Prostate gland (tissue), 2 donors: ENCODE measurements around the gene AK3. TPM values are rescaled to one million over a fixed set of nuclear protein-coding genes. Genes with fewer than 3 reads are reported as not detected.

Source experiments
- DNase-seq: peaks from one replicate; pipeline ENCODE4 v3.0.0-alpha.2; 2019; ENCODE audit warnings: low spot score
- H3K27ac ChIP-seq, 2 donors: fragments of 200-600 bp; sonication (generic); 2 replicates each; pipeline ENCODE4 v1.5.1; 2017 to 2019
- H3K27me3 ChIP-seq: fragments of 200-600 bp; sonication (generic); replicated peaks from 2 replicates; pipeline ENCODE4 v1.5.1; 2019; ENCODE audit not compliant: insufficient read depth
- H3K36me3 ChIP-seq, 2 donors: fragments of 200-600 bp; sonication (generic); 1 replicate in 1 of 2; 2 replicates in 1 of 2; pipeline versions ENCODE4 v1.5.1 to v1.8.1; 2017 to 2019
- H3K4me1 ChIP-seq: fragments of 200-600 bp; sonication (generic); replicated peaks from 2 replicates; pipeline ENCODE4 v1.5.1; 2019
- H3K4me3 ChIP-seq, 2 donors: fragments of 200-600 bp; sonication (generic); 2 replicates each; pipeline ENCODE4 v1.5.1; 2017 to 2019
- H3K9me3 ChIP-seq: fragments of 200-600 bp; sonication (generic); 2 replicates; pipeline ENCODE4 v1.5.1; 2017
- POLR2A ChIP-seq: fragments of 450-650 bp; IDR thresholded peaks from one replicate; pipeline ENCODE4 v1.6.1; 2016; ENCODE audit warnings: antibody characterized with exemption, mild to moderate bottlenecking
- POLR2AphosphoS5 ChIP-seq: sonication (generic); formaldehyde crosslinking; IDR thresholded peaks from one replicate; pipeline ENCODE4 v1.6.1; 2017; ENCODE audit warnings: antibody characterized with exemption
- WGBS: methylation state at CpG from one replicate; pipeline ENCODE4 v1.1.5; 2018; 5-methylcytosine and 5-hydroxymethylcytosine counted together
- intact Hi-C: fragments of 100-400 bp; cut with DNase I; formaldehyde crosslinking; loops from one replicate; pipeline ENCODE4 v1.14.2; 2022
- total RNA-seq, 2 donors: library from RNA; depleted of rRNA; stranded (reverse); fragments of >200 nt; gene quantifications; one replicate each; pipeline ENCODE4 v1.1.0, GENCODE V29; 2016
- TF ChIP-seq, protein P1 (sequence below), 4 experiments: fragments of 200-600 bp in 2 of 4; fragments of 450-650 bp in 2 of 4; sonication (generic) in 2 of 4; IDR thresholded peaks; 1 replicate in 3 of 4; 2 replicates in 1 of 4; pipeline ENCODE4 v1.5.1; 2016 to 2019; ENCODE audit warnings: antibody characterized with exemption in 4 of 4, mild to moderate bottlenecking in 2 of 4, moderate library complexity in 2 of 4

The AK3 gene
- total RNA-seq, 2 donors from 2014 or later = 44.8 to 74.3 TPM

GRCh38 chr9:4680173-4680525 is 60.9 kb downstream of the AK3 start:
- intact Hi-C loops = no loop called here
- no peak for DNase-seq
- Histone ChIP-seq H3K4me3 (peak overlapping the region; percentile 54 to 92), H3K4me1 (no peaks in the 10 kb centered on the region), H3K27ac (peak overlapping the region; percentile 94 to 98), H3K9me3 (no peaks in the 10 kb centered on the region), H3K27me3 (no peaks in the 10 kb centered on the region), H3K36me3 (no peaks in the 10 kb centered on the region)
- 0% methylated on average over 10 of the region's 10 CpGs for WGBS
- TF ChIP-seq, protein P1, sequence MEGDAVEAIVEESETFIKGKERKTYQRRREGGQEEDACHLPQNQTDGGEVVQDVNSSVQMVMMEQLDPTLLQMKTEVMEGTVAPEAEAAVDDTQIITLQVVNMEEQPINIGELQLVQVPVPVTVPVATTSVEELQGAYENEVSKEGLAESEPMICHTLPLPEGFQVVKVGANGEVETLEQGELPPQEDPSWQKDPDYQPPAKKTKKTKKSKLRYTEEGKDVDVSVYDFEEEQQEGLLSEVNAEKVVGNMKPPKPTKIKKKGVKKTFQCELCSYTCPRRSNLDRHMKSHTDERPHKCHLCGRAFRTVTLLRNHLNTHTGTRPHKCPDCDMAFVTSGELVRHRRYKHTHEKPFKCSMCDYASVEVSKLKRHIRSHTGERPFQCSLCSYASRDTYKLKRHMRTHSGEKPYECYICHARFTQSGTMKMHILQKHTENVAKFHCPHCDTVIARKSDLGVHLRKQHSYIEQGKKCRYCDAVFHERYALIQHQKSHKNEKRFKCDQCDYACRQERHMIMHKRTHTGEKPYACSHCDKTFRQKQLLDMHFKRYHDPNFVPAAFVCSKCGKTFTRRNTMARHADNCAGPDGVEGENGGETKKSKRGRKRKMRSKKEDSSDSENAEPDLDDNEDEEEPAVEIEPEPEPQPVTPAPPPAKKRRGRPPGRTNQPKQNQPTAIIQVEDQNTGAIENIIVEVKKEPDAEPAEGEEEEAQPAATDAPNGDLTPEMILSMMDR (IDR thresholded peaks at IDR 0.05) = no peak
- TF ChIP-seq POLR2AphosphoS5 = no peak
- no peak for TF ChIP-seq POLR2A

- TF ChIP-seq, protein P1 (IDR thresholded peaks at IDR 0.05) = peak; percentile 27 to 88 (median 70)
- TF ChIP-seq POLR2AphosphoS5 (peak; percentile 98), POLR2A (peak; percentile 99)
- no peaks in the 10 kb centered on the region for H3K9me3 ChIP-seq
- intact Hi-C loops = loop anchor here (10.0 kb wide), 1 partner anchor 945 kb away; the partner anchor contains the start of gene RIC1
- no peaks in the 10 kb centered on the region for H3K4me1 ChIP-seq
- peak within 1 kb of the TSS; percentile 94 to 98 for H3K27ac ChIP-seq
- under 1% methylated on average over 59 of the region's 66 CpGs for WGBS
- H3K36me3 ChIP-seq = no peaks in the 10 kb centered on the region
- no peaks in the 10 kb centered on the region for H3K27me3 ChIP-seq
- H3K4me3 ChIP-seq = peak within 1 kb of the TSS; percentile 54 to 92
- peak; percentile 98 for DNase-seq
These were observed 61.5 kb downstream of the AK3 start, which contains the start of gene CDC37L1 for GRCh38 chr9:4679268-4680172. CDC37L1 (plus strand) TSS chr9:4679569; CDS start chr9:4679768, 199 bp downstream.

GRCh38 chr9:4678679-4679267 is 62.2 kb downstream of the AK3 start:
- no peaks in the 10 kb centered on the region for H3K36me3 ChIP-seq
- peak overlapping the region; percentile 94 to 98 for H3K27ac ChIP-seq
- intact Hi-C loops = loop anchor here (10.0 kb wide), 1 partner anchor 946 kb away; the partner anchor contains the start of gene RIC1
- no peaks in the 10 kb centered on the region for H3K27me3 ChIP-seq
- H3K4me3 ChIP-seq = peak overlapping the region; percentile 54 to 92
- H3K9me3 ChIP-seq = no peaks in the 10 kb centered on the region
- WGBS = 0% methylated on average over 16 of the region's 16 CpGs
- DNase-seq = no peak
- no peaks in the 10 kb centered on the region for H3K4me1 ChIP-seq
- no peak for TF ChIP-seq POLR2A
- TF ChIP-seq, protein P1 (IDR thresholded peaks at IDR 0.05) = no peak
- TF ChIP-seq POLR2AphosphoS5 = no peak

DNA sequence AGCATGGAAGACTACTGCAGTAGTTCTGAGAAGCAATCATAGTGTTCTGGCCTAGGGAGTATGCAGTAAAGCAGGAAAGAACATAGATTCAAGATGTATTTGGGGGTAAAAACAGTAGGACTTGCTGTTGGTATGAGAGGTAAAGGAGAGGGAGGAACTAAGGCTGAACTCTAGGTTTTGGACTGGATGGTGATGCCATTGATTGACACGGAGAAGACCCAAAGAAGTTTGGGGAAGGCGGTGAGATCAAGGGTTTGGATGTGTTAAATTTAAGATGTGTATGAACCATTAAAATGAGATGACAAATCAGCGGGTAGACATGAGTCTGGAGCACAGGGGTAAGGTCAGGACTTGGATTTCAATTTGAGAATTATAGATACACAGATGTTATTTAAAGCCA is 63.6 kb downstream of the AK3 start:
- Histone ChIP-seq H3K27ac (peak overlapping the region; percentile 94 to 98), H3K4me1 (no peaks in the 10 kb centered on the region), H3K4me3 (no peak overlapping the region), H3K9me3 (no peaks in the 10 kb centered on the region), H3K36me3 (no peaks in the 10 kb centered on the region), H3K27me3 (no peaks in the 10 kb centered on the region)
- DNase-seq = no peak
- 80% methylated on average over 3 of the region's 3 CpGs for WGBS
- TF ChIP-seq POLR2AphosphoS5 = no peak
- TF ChIP-seq POLR2A = no peak
- TF ChIP-seq, protein P1 (IDR thresholded peaks at IDR 0.05) = no peak
- intact Hi-C loops = loop anchor here (10.0 kb wide), 1 partner anchor 947 kb away; the partner anchor contains the start of gene RIC1
